ENCODE results near the gene LOX. TPM values are rescaled to one million over a fixed set of nuclear protein-coding genes. Genes with fewer than 3 reads are reported as not detected.

LOX gene
- total and polyA plus RNA-seq, 2 donors (not counting 1 experiment from before 2014, with no cell fraction given), result 81.9 to 336 TPM

DNA sequence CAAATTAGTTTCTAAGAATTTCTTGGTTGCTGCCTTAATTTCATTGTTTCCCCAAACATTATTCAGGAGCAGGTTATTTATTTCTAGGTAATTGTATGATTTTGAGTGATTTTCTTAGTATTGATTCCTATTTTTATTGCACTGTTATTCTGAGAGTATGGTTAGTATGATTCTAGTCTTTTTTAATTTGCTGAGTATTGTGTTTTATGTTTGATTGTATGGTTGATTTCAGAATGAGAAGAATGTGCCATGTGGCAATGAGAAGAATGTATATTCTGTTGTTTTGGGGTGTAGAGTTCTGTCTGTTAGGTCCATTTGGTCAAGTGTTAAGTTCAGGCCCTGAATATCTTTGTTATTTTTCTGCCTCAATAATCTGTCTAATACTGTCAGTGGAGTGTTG, 27.1 kb downstream of the LOX start:
- DNase-seq (ENCODE audit: low read depth in 2 of 2), result no peak
- H3K4me2 ChIP-seq (ENCODE audit: extremely low read depth, insufficient read depth, low read length), result no peak overlapping the region
- no peaks in the 10 kb centered on the region for H3K36me3 ChIP-seq (ENCODE audit: control insufficient read depth, insufficient read depth, low read length)
- no peaks in the 10 kb centered on the region for H3K79me2 ChIP-seq (ENCODE audit: control insufficient read depth, insufficient read depth, low read length)
- TF ChIP-seq EZH2 (IDR thresholded peaks at IDR 0.05; ENCODE audit: low read length, missing control alignments), result no peak
- TF ChIP-seq, protein P1, sequence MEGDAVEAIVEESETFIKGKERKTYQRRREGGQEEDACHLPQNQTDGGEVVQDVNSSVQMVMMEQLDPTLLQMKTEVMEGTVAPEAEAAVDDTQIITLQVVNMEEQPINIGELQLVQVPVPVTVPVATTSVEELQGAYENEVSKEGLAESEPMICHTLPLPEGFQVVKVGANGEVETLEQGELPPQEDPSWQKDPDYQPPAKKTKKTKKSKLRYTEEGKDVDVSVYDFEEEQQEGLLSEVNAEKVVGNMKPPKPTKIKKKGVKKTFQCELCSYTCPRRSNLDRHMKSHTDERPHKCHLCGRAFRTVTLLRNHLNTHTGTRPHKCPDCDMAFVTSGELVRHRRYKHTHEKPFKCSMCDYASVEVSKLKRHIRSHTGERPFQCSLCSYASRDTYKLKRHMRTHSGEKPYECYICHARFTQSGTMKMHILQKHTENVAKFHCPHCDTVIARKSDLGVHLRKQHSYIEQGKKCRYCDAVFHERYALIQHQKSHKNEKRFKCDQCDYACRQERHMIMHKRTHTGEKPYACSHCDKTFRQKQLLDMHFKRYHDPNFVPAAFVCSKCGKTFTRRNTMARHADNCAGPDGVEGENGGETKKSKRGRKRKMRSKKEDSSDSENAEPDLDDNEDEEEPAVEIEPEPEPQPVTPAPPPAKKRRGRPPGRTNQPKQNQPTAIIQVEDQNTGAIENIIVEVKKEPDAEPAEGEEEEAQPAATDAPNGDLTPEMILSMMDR (conservative IDR thresholded peaks at IDR 0.05 in 1 of 2, IDR thresholded peaks at IDR 0.05 in 1 of 2; ENCODE audit: low read depth in 1 of 2, low read length in 2 of 2), result no peak
- H3K27me3 ChIP-seq (ENCODE audit: control insufficient read depth, insufficient read depth, low read length), result no peaks in the 10 kb centered on the region
- no peak overlapping the region for H3K27ac ChIP-seq (ENCODE audit: insufficient read depth, low read length)
- no peaks in the 10 kb centered on the region for H3K4me1 ChIP-seq (ENCODE audit: control insufficient read depth, extremely low read depth, insufficient read depth, low read length)
- H3K4me3 ChIP-seq (replicated peaks in 1 of 4; ENCODE audit: control extremely low read depth in 1 of 4, insufficient read depth in 1 of 4, low read depth in 3 of 4, low read length in 4 of 4), result no peak overlapping the region
- no peak overlapping the region for H3K9ac ChIP-seq (ENCODE audit: insufficient read depth, low read length)
- no peaks in the 10 kb centered on the region for H4K20me1 ChIP-seq (ENCODE audit: control insufficient read depth, extremely low read depth, insufficient read depth, low read length)
- no peak overlapping the region for H2AFZ ChIP-seq (ENCODE audit: low read length)
- H3K9me3 ChIP-seq (ENCODE audit: control insufficient read depth, insufficient read depth, low read depth, low read length), result no peaks in the 10 kb centered on the region

DNA sequence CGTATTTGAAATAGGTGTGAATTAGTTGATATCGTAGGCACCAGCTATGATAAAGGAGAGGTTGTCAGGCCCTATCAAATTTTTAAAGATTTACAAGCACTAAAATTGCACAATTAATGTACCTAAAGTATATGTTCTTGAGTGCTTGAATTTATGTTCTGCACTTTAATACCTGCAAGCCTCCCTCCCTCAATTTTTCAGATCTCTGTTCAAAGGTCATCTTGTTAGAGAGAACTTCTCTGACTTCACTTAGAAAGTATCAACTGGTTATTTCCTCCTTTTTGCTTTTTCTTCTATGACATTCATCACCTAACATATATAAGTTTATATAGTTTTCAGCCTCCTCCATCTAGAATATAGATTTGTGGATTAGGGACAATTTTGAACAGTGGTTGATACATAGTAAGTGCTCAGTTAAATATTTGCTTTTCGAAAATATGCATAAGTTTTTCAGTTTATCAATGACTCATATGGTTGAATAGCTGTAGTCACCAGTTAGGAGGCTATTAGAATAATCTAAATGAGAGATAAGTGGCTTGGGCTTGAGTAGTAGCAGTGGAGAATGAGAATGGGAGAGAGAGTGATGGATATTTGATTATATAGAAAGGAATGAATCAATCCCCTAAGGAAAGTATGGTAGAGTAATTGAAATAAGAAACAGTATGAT, 37.3 kb downstream of the LOX start:
- H3K27ac ChIP-seq (ENCODE audit: insufficient read depth, low read length), result no peak overlapping the region
- H3K4me1 ChIP-seq (ENCODE audit: control insufficient read depth, extremely low read depth, insufficient read depth, low read length), result no peaks in the 10 kb centered on the region
- TF ChIP-seq, protein P1 (conservative IDR thresholded peaks at IDR 0.05 in 1 of 2, IDR thresholded peaks at IDR 0.05 in 1 of 2; ENCODE audit: low read depth in 1 of 2, low read length in 2 of 2), result no peak
- TF ChIP-seq EZH2 (IDR thresholded peaks at IDR 0.05; ENCODE audit: low read length, missing control alignments), result no peak
- no peak for DNase-seq (ENCODE audit: low read depth in 2 of 2)
- H3K4me3 ChIP-seq (replicated peaks in 1 of 4; ENCODE audit: control extremely low read depth in 1 of 4, insufficient read depth in 1 of 4, low read depth in 3 of 4, low read length in 4 of 4), result no peak overlapping the region
- H2AFZ ChIP-seq (ENCODE audit: low read length), result no peak overlapping the region
- no peak overlapping the region for H3K9ac ChIP-seq (ENCODE audit: insufficient read depth, low read length)
- H3K4me2 ChIP-seq (ENCODE audit: extremely low read depth, insufficient read depth, low read length), result no peak overlapping the region
- no peaks in the 10 kb centered on the region for H3K36me3 ChIP-seq (ENCODE audit: control insufficient read depth, insufficient read depth, low read length)
- no peaks in the 10 kb centered on the region for H4K20me1 ChIP-seq (ENCODE audit: control insufficient read depth, extremely low read depth, insufficient read depth, low read length)
- H3K27me3 ChIP-seq (ENCODE audit: control insufficient read depth, insufficient read depth, low read length), result no peaks in the 10 kb centered on the region
- H3K79me2 ChIP-seq (ENCODE audit: control insufficient read depth, insufficient read depth, low read length), result no peaks in the 10 kb centered on the region
- no peaks in the 10 kb centered on the region for H3K9me3 ChIP-seq (ENCODE audit: control insufficient read depth, insufficient read depth, low read depth, low read length)

DNA sequence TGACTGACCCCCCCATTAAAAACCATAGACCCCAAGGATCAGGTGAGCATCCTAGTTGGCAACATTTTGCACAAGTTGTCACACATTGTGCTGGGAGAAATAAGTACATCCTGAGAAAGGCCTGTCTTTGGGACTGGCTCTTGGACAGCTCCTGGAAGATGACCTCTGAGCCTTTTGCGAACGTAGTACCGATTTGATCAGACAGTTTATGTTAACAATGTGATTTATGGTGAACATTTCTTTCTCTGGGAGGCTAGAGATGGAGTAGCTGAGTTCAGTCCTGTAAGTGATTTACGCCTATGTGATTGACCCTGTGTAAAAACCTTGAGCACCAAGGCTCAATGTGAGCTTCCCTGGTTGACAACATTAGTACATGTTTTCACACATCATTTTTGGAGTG, 41.7 kb downstream of the LOX start:
- H3K4me1 ChIP-seq (ENCODE audit: control insufficient read depth, extremely low read depth, insufficient read depth, low read length), result no peaks in the 10 kb centered on the region
- H3K9me3 ChIP-seq (ENCODE audit: control insufficient read depth, insufficient read depth, low read depth, low read length), result no peaks in the 10 kb centered on the region
- no peak overlapping the region for H3K9ac ChIP-seq (ENCODE audit: insufficient read depth, low read length)
- H3K79me2 ChIP-seq (ENCODE audit: control insufficient read depth, insufficient read depth, low read length), result no peaks in the 10 kb centered on the region
- DNase-seq (ENCODE audit: low read depth in 2 of 2), result no peak
- H4K20me1 ChIP-seq (ENCODE audit: control insufficient read depth, extremely low read depth, insufficient read depth, low read length), result no peaks in the 10 kb centered on the region
- no peak overlapping the region for H2AFZ ChIP-seq (ENCODE audit: low read length)
- H3K4me2 ChIP-seq (ENCODE audit: extremely low read depth, insufficient read depth, low read length), result no peak overlapping the region
- no peak for TF ChIP-seq EZH2 (IDR thresholded peaks at IDR 0.05; ENCODE audit: low read length, missing control alignments)
- TF ChIP-seq, protein P1 (conservative IDR thresholded peaks at IDR 0.05 in 1 of 2, IDR thresholded peaks at IDR 0.05 in 1 of 2; ENCODE audit: low read depth in 1 of 2, low read length in 2 of 2), result no peak
- no peaks in the 10 kb centered on the region for H3K27me3 ChIP-seq (ENCODE audit: control insufficient read depth, insufficient read depth, low read length)
- no peak overlapping the region for H3K27ac ChIP-seq (ENCODE audit: insufficient read depth, low read length)
- no peaks in the 10 kb centered on the region for H3K36me3 ChIP-seq (ENCODE audit: control insufficient read depth, insufficient read depth, low read length)
- H3K4me3 ChIP-seq (replicated peaks in 1 of 4; ENCODE audit: control extremely low read depth in 1 of 4, insufficient read depth in 1 of 4, low read depth in 3 of 4, low read length in 4 of 4), result no peak overlapping the region

Measured in fibroblast of lung (primary cell).